Hematopoietic multipotent progenitor cell treated with erythropoietin and hydrocortisone succinate and interleukin-3 and kit ligand, for 8 days (in vitro differentiated cells): Measurements from ENCODE around the gene ASPRV1.

ENCODE experiments used
- DNase-seq: peaks from one replicate; pipeline ENCODE4 v3.0.0-alpha.2; 2015

The ASPRV1 gene

DNA sequence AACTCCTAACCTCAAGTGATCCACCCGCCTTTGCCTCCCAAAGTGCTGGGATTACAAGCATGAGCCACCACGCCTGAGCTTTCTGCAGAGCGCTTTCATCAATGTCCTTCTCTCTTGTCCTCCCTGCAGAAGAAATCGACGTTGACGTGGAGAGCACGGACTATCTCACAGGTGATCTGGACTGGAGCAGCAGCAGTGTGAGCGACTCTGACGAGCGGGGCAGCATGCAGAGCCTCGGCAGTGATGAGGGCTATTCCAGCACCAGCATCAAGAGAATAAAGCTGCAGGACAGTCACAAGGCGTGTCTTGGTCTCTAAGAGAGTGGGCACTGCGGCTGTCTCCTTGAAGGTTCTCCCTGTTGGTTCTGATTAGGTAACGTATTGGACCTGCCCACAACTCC lies 23.5 kb downstream of the ASPRV1 start:
- DNase-seq = no peak

GRCh38 chr2:69936906-69937305 lies 24.5 kb downstream of the ASPRV1 start:
- no peak for DNase-seq

DNA sequence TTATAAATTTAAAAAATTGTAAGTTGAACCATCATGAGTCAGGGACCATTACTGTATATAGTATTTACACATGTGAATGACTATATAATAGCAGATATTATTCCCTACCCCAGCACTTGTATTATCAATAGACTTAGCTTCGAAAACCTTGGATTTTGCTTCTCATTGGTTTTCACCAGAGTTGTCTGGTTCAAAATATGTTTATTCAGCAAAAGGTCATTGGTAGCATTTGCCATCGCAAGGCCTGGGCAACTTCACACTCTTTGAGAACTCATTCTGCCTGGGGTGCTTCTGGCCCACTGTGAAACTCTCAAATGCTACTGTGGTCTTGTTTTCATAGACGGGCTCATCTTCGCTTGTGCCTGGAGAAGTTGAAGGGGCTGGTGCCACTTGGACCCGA lies 26.4 kb downstream of the ASPRV1 start:
- no peak for DNase-seq

DNA sequence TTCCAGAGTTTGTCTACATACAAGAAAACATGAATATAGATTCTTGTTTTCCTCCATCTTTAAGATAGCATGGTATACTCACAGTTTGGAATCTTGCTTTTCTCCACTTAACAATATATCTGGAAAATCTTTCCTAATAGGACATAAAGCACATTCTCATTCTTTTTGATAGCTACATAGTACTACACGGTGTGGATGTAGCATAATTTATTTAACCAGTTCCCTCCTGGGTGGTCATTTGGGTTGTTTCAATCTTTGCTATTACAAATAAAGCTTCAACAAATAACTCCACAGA lies 26.9 kb downstream of the ASPRV1 start:
- no peak for DNase-seq

DNA sequence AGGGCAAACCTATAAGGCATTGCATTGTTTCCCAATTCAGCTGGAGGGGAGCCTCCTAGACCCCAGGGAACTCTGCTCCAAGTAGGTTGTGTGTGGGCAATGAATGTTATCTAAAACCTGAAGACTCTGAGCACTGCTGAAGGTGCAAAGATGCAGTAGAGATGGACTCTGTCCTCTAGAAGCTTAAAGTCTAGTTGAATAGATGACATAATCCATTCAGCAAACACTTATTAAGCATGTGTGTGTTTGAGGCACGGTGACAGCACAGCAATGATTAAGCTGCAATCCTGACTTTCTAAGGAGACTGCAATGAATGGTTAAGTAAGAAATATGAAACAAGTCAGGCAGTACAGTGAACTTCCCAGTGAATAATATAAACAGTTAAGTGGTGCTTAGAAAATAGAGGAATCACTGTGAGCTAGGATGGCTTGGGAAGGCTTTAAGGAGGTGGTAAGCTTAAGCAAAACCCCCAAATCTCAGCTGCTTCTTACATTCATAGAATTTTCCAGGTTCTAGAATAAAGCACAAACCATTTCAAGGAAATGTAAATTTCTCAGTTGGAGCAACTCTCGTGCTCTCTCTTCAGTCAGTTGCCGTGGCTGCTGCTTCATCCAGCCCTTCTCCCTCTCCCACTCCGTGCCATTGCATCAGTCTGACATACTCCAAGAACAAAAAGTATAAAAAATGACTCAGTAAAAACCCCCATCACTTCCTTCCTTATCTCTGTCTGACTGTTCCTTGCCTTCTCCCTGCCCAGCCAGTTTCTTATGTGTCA lies 27.4 kb downstream of the ASPRV1 start:
- DNase-seq = no peak

DNA sequence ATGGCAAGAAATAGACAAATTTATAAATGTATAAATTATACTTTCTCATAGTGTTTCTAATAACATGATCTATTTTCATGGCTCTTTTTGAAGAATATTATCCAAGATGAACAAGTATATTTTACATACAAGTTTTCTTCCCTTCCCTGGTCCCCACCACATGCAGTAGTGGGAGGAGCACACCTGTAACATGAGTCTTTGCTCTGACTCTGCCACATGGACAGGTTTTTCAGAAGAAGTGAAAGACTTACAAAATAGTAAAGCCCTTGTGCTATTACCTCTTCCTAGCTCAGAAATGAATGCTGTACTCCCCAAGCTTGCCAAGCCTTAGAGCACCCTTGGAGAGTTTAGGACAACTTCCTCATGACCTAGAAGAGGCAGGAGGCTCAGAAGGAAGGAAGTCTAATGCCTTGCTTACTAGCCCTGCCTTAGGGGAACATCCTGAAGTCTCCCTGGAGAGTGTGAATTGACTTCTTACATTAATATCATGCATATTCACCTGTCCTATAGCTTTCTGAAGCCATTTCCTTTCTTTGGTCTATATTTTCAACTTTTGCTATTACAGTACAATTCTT lies 28.1 kb downstream of the ASPRV1 start:
- DNase-seq = no peak

DNA sequence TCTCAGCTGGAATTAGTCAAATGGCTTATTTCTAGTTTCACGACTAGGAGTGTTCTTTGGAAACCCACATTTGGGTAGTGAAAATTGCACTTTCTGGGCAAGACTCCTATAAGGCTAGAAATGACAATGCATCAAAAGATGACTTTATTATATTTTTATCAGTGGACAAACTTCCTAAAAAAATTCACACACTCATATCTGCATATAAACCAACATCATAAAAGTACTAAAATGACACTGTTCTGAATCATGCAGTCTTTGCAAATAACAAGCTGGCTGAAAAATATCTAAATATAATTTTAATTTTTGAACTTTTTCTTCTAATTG lies 28.9 kb downstream of the ASPRV1 start:
- no peak for DNase-seq

DNA sequence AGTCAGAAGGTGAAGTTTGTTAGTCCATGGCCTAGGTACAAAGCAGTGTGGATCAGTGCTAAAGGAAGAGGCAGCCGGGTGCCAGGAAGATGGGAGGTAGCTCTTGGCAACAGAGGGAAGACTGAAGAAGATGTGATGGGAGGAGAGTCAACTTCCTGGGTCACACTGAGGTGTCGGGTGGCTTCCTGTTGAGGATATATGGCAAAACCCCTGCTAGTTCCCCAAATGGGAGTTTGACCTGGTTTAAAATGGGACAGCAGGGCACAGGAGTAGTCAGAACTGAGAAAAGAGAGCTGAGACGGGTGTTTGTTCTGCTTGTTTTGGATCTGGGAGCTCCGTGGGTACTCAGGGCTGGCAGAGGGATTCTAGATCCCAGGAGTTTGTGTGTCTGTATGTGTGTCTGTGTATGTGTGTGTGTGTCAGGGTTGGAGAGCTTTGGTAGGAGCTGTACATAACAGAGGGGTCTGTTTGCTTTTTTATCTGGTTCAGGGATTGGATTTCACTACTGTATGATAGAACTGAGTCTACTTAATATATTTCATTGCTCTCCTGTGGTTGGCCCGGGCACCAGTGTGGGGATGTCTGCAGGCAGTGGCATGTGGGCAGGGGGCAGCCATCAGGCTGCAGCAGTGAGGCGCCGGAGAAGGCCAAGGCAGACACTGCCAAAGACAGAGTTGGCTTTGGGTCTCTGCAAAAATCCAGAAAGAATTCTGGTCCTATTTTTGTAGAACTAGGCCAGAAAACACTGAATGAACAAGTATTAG lies 29.4 kb downstream of the ASPRV1 start:
- DNase-seq = no peak

GRCh38 chr2:69926849-69927515 lies 34.4 kb downstream of the ASPRV1 start:
- DNase-seq = no peak

DNA sequence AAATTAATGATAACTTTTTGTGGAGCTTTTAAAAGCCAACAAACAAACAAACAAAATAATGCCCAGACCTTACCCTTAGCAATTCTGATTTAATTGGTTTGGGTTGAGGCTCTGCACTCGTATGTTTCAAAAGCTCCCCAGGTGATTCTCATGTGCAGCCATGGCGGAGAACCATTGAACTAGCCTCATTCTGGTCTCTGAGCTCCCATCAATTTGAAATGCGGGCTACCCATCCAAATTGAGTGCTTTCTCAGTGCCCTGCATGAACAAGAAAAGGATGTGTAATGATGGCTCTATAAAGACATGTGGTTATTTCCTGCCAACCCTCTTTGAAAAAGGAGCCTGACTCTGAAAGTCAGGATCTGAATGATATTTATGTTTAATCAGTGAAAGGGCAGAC lies 38.3 kb downstream of the ASPRV1 start:
- no peak for DNase-seq

- peak; percentile 39 for DNase-seq
Observed at GRCh38 chr2:69918401-69918800, 43.0 kb downstream of the ASPRV1 start.

DNA sequence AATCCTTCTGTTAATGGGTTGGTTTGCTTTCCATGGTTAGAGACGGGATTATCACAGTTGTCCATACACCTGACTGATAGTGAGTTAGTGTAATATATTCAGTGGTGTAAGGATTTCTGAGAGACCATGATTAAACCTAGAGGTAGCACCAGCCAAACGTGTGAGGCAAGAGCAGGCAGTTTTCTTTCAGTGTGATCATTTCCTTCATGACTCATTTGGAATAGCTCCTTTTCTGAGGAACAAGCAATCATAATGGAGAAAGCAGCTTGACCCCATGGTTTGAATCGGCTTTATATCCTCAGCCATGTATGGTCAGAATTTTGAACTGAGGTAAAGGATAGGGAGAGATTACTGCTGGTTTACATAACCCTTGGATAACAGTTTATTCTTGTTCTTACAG lies 43.6 kb downstream of the ASPRV1 start:
- DNase-seq = peak; percentile 39

GRCh38 chr2:69916106-69916505 lies 45.3 kb downstream of the ASPRV1 start:
- DNase-seq = no peak

DNA sequence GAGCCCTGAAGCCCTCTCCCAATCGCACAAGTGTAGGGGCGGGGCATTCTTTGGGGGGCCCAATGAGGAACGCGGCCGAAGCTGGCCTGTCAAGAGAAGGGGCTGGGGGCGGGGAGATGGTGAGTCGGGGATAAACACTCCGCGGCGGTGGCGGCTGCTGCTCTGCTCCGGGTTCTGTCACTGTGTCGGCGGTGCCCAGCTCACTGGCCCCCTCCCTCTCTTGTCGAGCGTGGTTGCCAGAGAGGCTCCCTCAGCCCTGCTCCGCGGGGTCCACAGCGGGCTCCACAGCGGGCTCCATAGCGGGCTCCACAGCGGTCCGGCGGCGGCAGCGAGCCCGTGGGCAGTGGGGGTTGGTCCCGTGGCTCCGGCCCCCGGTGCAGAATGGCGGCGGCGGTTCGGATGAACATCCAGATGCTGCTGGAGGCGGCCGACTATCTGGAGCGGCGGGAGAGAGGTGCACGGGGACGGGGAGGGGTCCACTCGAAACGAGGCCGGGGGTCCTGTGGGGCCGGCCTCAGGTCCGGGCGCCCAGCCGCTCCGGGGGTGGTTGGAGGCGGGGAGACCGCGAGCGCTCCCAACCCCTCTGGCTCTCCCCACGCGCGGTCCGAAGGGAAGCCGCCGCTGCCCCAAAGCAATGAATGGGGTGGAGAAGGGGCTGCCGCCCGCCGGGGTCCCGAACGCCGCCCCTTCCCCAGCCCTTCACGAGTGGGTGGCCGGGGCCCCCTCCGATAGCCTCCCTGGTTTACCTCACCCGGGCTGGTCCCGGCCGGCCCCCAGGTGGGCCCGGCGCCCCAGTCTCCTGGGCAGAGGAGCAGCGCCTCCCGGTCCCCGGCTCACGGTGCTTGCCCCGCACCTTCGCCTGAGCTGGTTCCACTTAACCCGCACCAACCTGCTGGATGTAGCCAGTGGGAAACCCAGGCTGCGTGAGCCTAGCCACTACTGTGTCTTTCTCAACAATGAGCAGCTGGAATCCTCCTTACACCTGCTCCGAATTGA lies 46.2 kb downstream of the ASPRV1 start, which contains the start of gene MXD1:
Gene MXD1 (plus strand): TSS at position 160 of the 996 bp plus-strand sequence. CDS start 222 bp downstream, at position 382.
- no peak for DNase-seq

DNA sequence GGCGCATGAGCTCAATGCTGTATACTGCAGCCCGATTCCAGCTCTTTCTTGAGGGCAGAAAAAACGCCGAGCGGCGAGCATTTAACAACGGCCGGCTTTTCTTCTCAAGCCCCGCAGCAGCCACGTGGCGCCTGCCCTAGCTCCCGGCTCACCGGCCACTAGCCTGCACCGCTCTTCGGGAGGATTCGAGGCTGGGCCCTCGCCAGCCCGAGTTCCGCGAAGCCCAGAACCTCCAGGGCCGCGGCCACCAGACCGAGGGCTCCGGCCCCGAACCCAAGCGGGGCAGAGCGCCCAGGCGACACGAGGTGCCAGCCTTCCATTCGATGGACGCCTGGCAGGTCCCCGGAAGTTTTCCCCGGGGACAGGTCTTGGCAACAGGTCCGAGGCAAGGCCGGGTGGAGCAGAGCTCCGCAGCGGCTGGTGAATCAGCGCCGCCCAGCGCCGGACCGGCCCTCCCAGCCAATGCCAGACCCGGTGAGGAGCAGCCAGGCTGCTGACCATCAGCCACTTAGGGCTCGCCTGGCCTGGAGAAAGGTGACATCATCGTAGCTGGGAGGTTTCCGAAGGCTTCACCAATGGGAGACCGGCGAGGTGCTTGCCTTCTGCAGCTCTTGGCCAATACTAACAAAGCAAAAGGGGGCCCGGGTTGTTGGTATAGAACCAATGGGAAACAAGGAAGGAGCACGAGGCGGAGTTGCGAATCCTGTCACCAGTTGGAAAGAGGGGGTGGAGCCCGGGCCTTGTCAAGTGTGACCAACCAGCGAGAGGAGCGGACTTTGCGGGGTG lies 47.1 kb downstream of the ASPRV1 start:
- DNase-seq = peak; percentile 100

DNA sequence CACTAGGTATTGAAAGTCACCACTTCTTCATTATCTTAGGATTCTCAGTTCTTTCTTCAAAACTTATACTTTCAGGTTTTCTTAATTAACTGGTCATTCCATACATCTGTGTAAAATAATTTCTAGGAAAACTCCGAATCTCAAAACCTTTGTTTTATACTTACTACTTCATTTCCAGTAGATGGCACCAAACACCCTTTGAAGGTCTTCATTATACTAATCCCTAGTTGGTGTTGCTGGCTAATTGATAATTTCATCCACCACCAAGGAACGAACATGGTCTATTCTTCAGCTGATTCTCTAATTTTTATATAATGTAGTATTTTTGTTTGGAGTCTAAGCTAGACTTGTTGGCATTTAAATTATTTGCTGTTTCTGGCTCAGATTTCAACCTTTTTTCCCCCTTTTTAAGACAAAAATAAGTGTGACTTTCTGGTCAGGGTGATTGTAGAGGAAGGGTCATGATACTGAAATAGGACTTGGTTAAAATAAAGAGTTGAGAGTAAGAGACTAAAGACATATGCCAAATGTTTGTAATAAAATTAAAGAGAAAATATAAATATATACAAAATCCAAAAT lies 49.4 kb downstream of the ASPRV1 start:
- DNase-seq = peak; percentile 83
